SK-N-DZ (cell line): Measurements from ENCODE around the gene ADCY4. TPM values are rescaled to one million over a fixed set of nuclear protein-coding genes. Genes with fewer than 3 reads are reported as not detected.
"Not testable (repeated sequence)": the region's sequence is repeated elsewhere in the genome, so short reads cannot be mapped to it uniquely, and the experiment has no call there.

Experiments
- DNase-seq: peaks from one replicate; pipeline ENCODE4 v3.0.0-alpha.2; 2015; ENCODE audit warnings: low spot score
- polyA plus RNA-seq, 2 experiments: library from polyadenylated mRNA; depleted of rRNA; stranded (reverse); fragments of >200 nt; gene quantifications; 2 replicates each; pipeline ENCODE4 v1.2.3, GENCODE V29; 2014

ADCY4 gene
- polyA plus RNA-seq (2014; cell fraction: cytosol; rRNA removed): not detected in 2 replicates
- polyA plus RNA-seq (2014; cell fraction: nucleus; rRNA removed): 0.09 TPM in 1 of 2 replicates, not detected in the other

DNA sequence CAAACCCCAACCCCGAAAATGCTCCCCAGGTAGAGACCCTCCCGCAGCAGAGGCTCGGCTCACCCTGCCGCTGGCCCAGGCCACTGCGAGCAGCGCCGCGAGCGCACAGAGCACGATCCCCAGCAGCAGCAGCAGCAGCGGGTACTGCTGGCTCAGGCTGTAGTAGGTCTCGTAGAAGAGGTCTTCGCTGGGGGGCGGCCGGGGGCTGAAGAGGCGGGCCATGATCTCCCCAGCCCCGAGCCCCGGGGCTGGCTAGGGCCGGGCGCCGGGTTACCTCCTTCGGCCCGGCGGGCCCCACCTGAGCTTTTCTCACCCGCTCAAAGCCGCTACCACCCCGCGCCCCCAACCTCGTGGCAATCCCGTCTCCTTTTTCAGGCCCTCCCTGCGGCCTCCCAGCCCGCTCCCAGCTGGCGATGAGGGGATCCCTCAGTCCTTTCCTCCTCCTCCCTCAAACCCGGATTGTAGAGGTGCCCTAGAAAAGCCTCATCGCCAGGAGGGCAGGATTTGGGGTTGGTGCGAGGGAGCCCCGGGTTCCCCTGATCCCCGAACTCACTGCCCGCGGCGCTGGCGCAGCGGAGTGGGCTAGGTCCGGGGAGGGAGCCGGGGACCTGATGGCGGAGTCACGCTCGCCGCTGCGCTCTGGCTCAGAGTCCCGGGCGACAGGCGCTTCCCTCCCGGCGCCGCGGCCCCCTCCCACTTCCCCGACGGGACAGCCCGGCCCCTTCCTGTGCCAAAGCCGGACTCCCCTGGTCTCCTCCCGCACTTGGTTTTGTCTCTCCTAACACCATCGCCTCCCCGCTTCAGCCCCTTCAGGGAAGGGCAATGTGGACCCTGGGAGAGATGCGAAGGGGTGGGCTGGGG is at the start of gene ADCY4:
Gene ADCY4, minus strand, starts transcription at position 641 of the 861 bp plus-strand sequence. Its CDS starts 419 bp downstream, at position 222.
- DNase-seq: no peak

DNA sequence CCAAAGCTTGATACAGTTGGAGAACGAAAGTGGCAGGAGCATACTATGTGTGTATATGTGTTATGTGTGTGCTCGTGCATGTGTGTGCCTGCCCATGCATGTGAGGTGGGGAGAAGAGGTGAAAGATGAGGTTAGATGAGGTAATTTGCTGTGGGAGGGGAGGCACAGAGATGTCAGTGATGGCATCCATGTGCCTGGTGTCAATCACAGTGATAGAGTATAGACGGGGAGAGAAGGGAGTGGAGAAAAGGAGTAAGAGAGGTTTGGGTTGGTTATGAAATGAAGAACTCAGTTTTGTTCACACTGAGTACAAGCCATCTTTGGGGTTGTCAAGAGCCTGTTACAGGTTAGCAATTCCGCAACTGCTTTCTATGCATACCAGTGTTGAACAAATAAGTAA is 49.3 kb upstream of the ADCY4 start:
- DNase-seq: no peak

DNA sequence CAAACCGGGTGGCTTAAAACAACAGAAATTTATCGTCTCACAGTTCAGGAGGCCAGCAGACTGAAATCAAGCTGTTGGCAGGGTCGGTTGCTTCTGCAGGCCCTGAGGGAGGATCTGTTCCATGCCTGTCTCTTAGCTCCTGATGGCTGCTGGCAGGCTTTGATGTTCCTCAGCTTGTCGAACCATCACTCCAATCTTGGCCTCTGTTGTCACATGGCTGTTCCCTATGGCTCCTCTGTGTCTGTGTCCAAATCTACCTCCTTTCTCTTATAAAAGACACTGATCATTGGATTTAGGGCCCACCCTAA is 47.1 kb upstream of the ADCY4 start:
- no peak for DNase-seq

DNA sequence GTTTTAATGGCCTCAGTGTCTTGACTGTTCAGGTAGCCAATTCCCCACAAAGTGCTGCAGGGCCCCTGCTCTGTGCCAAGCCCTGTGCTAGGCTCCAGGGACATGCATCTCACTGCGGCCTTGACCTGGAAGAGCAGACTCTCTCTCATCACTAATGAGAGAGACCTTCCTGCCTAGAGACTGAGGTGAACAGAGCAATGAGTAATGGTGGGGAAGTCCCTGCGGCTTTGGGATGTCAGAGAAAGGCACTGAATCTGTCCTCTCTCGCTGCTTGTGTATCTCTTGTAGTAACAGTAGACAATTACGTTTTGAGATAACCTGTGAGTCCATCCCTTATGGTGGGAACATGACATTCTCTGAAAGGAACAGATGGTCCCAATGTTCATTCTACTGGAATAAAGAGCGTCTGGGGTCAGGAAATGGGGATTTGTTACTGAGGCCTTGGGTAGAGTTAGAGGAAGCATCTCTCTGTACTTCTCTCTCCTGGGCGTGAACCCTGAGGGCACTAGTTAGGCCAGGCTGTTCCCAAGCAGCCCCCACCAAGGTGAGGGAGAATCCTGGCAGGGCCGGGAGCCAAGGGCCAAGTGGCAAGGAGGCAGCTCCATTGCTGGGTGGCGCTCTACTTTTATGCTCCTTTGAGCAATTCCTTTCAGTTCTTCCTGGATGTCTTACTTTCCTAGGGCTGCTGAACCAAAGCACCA is 46.6 kb upstream of the ADCY4 start:
- no peak for DNase-seq

DNA sequence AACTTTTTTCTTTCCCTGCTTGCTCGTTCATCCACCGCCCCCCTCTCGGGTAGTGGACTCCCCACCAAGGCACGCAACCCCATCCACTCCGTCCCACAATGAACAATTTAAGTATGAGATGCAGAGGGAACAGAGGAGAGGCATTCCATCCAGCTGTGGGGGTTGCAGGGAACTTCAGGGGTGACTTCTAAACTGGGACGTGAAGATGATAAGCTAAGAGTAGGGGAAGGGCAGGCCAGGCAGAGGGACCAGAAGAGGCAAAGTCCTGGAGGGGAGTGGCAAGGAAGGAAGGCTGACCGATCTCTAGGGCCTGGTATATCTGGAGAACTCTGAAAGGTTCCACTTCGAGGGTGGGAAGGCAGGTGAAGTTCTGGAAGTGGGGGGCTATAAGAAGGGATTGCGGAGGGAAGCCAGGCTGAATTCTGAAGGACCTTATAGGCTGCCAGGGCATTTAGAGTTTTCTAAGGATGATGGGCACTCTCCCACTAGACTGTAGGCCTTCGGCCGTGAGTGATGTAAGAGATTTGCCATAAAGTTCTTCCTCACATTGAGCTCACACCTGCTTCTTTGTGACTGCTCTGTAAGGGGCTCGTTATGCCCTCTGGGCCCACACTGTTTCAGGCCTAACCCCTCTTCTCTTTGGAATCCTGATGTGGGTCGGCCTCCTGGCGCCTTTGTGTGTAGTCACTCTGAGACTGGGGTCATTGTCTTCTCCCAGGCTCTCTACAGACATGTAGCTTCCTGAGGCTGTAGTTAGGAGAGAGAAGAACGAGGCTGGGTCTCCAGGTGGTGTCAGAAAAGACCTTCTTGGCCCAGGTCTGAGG is 45.2 kb upstream of the ADCY4 start:
- DNase-seq: no peak

DNA sequence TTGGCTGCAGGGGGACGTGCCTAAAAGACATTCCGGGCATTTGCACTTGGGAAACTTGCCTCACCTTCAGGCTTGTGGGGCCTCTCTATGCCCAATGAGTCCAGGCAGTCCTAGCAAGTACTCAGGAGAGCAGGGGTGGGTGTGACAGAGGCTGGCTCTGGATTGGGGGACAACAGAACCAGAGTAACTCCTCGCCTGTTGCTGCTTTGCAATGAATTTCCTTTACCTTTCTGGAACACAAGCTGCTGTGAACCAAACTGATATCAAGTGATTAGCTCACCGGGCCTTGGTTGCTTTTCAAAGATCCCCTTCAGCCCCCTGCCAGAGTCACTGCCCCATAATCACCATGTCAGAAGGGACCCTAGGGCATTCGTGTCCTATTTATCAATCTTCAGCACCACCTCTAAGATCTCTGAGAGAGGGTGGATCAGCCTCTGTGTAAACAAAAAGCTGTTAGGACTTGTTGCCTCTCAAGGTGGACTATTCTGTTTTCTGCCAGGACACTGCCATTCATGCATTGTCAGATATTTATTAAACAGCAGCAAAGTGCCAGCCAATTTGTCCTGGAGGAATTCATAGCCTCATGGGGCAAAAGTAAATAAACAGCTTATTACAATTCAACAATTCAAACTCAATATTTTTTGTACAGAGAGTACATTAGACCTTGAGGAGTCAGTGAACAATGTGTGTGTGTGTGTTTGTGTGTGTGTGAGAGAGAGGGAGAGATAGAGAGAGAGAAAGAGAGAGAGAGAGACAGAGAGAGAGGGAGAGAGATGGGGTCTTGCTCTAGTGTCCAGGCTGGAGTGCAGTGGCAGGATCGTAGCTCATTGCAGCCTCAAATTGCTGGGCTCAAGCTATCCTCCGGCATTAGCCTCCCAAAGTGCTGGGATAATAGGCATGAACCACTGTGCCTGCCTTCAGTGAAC is 44.4 kb upstream of the ADCY4 start:
- no peak for DNase-seq

DNA sequence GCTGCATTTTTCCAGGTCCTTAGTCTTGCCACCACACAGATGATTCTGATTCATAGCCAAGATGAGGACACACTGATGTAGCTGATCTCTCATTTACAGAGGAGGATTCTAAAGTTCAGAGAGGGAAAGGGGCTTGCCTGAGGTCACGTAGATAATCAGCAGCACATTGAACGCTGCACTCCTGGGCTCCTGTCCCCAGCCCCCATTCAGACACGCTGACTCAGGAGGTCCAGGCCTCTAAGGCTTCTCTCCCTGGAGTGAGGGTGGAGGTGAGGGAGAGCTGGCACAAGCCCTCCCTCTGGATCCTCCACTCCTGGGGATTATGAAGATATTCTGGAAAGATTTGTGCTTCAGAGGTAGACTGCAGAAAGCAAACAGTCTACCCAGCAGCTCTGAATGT is 43.5 kb upstream of the ADCY4 start:
- DNase-seq: no peak

DNA sequence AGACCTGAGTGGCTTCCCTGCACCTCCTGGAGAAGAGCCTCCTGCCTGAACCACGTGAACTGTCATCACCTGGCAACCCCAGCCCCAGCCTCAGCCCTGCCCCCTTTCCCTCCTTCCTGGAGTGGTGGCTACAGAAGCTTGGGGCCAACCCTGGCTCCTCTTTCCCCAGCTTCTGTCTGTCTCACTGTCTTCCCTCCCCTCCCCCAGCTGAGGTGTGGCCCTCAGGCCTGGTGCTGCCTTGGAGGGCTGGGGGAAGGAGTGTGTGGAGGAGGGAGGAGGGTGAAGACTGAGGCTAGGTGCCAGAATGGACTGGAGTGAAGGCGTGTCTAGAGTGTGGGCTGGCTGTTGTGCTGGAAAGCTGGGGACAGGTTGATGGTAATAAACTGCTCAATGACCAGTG is 42.8 kb upstream of the ADCY4 start:
- DNase-seq: no peak

DNA sequence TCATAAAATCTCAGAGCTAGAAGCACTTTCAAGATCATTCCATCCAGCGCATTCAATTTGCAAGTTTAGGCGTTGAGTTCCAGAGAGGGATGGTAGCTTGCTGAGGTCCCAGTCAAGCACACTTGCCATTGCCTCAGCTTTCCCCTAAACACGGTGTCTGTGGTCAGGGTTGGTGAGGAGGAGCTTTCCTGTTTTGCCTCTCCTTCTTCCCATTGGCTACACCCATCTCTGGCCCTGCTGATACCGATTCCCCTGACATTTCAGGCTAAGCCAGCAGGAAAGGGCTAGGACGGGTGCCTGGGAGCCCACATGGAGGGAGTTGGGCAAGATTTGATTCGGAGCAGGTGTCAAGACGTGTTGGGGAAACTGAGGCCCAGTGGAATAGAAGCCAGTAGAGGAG is 42.3 kb upstream of the ADCY4 start:
- no peak for DNase-seq

DNA sequence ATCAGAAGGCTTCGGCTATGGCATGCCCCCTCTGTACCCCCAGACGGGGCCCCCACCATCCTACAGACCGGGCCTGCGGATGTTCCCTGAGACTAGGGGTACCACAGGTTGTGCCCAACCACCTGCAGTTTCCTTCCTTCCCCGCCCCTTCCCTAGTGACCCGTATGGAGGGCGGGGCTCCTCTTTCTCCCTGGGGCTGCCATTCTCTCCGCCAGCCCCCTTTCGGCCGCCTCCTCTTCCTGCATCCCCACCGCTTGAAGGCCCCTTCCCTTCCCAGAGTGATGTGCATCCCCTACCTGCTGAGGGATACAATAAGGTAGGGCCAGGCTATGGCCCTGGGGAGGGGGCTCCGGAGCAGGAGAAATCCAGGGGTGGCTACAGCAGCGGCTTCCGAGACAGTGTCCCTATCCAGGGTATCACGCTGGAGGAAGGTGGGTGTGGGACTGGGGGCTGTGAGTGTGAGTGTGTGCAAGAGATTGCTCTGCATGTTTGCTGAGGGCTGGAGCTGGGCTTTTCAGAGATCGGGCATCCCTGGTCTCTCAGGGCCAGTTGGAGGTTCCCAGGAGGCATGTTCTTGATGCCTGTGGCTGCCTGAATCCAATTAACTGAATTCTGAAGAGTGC is 41.7 kb upstream of the ADCY4 start:
- DNase-seq: no peak

DNA sequence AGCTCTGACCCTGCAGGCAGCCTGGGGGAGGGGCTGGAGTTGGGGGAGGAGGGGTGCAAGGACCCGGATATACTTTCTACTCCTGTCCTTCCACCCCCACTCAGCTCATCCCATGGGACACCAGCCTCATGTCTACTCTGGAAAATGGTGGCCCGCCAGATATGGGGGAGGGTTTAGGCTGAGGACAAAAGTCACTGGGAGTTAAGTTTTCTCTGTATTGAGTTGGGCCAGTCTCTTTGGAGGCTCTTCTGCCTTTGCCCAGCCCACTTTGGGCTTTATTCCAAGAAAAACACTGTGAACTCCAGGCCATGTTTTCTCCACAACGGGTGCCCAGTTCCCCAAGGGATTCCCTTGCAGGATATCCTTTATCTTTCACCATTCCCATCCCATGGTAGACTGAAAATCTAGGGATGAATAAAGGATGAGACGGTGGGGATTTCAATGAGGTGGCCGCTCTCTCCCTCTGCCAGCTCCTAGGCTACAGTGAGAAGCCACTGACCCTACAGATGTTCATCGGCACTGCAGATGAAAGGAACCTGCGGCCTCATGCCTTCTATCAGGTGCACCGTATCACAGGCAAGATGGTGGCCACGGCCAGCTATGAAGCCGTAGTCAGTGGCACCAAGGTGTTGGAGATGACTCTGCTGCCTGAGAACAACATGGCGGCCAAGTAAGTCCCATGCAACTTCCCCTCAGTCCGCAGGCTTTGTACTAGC is 38.0 kb upstream of the ADCY4 start:
- peak; percentile 20 for DNase-seq

DNA sequence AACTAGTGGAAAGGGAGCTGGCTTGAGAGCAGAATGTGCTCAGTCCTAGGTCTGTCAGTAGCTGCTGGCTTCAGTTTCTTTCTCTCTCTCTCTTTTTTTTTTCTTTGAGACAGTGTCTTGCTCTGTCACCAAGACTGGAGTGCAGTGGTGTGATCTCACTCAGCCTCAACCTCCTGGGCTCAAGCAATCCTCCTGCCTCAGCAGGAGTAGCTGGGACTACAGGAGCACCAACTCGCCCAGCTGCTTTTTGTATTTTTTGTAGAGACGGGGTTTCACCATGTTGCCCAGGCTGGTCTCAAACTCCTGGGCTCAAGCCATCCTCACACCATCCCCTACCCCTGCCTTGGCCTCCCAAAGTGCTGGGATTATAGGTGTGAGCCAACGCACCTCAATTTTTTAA is 36.7 kb upstream of the ADCY4 start:
- not testable (repeated sequence) for DNase-seq

DNA sequence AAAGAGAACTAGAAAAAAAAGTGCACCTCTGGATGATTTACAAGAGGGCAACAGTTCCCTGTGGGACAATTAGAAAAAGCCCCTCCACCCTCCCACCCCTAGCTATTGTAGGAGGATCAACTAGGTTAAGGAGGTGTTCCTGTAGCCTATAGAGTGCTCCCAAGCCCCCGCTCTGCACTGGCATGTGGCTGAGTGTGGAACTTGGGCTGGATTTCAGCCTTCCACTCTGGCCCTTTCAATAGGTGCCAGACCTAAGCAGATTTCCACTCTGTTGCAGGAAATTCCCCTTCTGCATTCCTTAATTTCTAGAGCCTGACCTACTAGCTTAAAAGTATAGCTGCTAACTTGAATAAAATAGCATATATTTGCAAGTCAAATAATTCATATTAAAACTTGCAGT is 35.9 kb upstream of the ADCY4 start:
- no peak for DNase-seq

DNA sequence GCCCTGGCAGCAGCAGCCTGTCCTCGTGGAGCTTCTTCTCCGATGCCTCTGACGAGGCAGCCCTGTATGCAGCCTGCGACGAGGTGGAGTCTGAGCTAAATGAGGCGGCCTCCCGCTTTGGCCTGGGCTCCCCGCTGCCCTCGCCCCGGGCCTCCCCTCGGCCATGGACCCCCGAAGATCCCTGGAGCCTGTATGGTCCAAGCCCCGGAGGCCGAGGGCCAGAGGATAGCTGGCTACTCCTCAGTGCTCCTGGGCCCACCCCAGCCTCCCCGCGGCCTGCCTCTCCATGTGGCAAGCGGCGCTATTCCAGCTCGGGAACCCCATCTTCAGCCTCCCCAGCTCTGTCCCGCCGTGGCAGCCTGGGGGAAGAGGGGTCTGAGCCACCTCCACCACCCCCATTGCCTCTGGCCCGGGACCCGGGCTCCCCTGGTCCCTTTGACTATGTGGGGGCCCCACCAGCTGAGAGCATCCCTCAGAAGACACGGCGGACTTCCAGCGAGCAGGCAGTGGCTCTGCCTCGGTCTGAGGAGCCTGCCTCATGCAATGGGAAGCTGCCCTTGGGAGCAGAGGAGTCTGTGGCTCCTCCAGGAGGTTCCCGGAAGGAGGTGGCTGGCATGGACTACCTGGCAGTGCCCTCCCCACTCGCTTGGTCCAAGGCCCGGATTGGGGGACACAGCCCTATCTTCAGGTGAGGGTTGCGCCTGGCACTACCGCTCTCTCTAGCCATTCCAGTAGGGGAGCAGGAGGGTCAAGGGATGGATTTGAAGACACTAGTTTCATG is 35.2 kb upstream of the ADCY4 start:
- no peak for DNase-seq

DNA sequence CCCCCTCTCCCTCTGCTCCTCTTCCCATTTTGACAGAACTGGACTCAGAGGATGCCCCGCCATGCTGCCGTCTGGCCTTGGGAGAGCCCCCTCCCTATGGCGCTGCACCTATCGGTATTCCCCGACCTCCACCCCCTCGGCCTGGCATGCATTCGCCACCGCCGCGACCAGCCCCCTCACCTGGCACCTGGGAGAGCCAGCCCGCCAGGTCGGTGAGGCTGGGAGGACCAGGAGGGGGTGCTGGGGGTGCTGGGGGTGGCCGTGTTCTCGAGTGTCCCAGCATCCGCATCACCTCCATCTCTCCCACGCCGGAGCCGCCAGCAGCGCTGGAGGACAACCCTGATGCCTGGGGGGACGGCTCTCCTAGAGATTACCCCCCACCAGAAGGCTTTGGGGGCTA is 34.6 kb upstream of the ADCY4 start:
- DNase-seq: no peak

DNA sequence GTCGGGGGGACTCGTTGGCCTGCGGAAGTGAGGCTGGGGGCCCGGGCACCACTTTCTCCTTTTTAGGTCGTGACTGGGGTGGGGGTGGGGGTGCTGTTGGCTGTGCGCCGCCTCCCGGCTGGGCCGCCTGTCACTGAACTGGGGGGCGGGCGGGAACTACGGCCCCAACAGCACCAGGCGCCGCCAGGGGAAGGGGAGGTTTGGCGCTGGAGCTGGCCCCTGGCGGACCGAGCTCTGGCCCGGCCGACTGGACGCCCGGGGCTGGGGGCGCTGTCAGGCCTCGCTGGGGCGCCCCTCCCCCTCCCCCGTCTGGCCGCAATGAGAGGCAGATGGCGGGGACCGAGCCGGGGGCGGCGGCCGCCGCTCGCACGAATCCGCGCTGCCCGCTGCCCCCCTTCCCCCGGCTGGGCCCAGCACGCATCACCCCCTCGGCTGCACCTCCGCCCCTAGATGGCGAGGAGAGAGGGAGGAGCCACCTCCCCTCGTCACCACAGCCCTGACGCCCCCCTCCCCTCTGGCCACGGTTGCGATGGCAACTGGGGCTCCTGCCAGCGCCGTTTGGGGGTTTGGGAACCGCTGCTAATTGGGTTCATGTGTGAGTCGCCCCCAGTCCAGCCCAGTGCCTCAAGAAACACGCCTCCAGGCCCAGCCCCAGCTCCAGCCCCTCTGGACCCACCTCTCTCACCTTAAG is 33.8 kb upstream of the ADCY4 start:
- DNase-seq: peak; percentile 72

DNA sequence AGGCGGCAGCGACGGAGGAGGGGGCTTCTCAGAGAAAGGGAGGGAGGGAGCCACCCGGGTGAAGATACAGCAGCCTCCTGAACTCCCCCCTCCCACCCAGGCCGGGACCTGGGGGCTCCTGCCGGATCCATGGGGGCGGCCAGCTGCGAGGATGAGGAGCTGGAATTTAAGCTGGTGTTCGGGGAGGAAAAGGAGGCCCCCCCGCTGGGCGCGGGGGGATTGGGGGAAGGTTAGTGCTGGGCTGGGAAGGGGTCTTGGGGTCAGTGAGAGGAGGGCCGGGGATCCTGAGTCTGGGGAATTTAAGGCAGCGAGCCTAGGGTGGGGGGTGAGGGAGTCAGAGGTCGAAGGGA is 33.3 kb upstream of the ADCY4 start:
- DNase-seq: no peak

DNA sequence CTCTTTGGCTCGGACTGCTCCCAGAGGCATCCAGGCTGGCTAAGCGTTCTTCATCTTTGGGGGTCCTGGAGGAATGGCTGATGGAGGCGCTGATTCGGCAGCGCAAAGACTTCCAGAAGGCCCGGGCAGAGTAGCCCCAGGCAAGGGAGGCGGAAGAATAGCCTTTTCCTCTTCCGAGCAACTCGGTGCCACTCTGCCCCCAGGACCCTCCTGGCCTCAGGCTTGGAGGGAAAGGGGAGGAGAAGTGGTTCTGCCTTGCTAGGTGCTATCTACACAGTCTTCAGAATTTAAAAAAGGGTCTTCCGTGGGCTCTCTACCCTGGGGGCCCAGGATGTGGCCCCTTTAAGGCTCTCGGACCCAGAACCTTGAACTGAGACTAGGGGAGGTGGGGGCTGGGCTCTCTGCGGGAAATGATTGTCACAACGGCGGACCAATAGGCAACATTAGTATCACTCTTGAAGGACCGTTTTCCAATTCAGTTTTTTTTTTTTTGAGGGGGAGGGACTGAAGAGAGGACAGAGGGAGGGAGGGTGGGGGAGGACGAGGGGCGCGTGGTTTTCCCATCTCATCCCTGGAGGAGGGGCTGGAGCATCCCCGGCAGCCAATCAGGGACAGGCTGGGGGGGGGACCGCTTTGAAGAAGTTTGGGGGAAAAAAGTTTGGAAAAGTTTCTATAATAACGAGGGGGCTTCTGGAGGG is 32.8 kb upstream of the ADCY4 start, which contains the start of gene NFATC4:
Gene NFATC4, plus strand, starts transcription at position 671 of the 698 bp plus-strand sequence. CDS start 157 bp downstream, outside the sequence.
- DNase-seq: peak; percentile 97
